HL-60/S4 treated with phorbol 12-myristate 13-acetate at 8.2 ng/mL for 4 days and 3 days (cell line): ENCODE measurements around the gene DCDC1.
"Not testable (repeated sequence)": the region's sequence is repeated elsewhere in the genome, so short reads cannot be mapped to it uniquely, and the experiment has no call there.

Experiments
- in situ Hi-C: fragments of 300-500 bp; cut with MboI; formaldehyde crosslinking; loops from 2 replicates; pipeline ENCODE4 v1.15.0; 2022; ENCODE audit warnings: low sequenced_read_pairs

Gene DCDC1

DNA sequence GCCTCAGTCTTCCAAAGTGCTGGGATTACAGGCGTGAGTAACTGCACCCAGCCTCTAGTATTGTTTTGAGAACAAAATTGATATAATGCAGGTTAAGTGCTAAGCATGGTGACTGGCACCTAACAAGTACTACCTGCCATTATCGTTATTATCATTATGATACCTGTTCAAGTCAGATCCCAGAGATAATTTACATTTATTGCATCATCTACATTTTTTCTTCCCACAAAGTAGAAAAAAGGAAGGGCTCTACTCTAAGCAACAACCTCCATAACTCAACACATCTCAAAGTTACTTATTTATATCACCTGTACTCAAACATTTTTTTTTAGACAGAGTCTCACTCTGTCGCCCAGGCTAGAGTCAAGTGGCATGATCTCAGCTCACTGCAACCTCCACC, 42.1 kb downstream of the DCDC1 start:
- in situ Hi-C loops = no loop called here

DNA sequence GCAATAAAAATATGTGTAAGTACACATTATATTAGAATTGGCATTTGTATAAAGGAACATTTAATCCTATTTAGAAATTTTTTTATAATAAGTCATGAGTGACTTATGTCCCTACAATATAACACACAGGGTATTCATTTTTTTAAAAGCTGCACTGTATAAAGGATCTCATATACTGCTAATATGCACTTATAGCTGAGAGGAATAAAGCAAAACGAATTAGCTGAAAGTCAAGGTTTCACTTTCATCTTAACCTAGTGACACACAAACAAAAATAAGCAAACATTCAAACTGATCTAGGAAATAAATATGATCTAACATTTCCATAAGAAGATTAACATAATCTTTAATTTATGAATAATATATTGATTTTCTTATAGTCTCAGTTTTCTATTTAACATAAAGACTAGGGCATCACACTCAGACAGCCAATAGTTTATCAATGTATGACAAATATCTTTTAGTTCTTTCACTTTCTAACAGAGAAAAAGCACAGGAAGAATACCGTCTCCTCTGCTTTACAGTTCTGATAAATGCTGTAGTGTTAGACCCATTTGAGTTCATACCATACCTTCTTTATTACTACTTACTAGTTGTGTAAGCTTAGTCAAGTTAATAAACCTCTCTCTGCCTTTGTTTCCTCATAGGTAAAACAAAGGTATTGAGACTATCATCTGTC, 42.9 kb downstream of the DCDC1 start:
- in situ Hi-C loops = no loop called here

DNA sequence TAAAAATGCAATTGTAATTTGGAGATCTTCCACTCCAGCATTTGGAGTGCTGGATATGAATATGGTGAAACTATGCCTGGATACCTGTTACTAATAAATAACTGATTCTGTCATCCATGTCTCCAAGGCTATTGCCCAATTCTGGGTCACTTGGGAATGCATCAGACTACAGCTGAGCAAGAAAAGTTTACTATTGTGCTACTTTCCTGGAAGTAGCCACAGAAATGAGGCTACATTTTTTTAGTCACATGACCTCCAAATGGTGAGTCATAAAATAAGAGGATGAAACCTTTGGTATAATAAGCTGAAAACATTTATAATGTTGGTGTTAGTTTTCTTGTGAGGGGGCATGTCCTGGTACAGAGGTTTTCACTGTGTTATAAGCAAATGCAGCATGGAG, 44.4 kb downstream of the DCDC1 start:
- in situ Hi-C loops = no loop called here

DNA sequence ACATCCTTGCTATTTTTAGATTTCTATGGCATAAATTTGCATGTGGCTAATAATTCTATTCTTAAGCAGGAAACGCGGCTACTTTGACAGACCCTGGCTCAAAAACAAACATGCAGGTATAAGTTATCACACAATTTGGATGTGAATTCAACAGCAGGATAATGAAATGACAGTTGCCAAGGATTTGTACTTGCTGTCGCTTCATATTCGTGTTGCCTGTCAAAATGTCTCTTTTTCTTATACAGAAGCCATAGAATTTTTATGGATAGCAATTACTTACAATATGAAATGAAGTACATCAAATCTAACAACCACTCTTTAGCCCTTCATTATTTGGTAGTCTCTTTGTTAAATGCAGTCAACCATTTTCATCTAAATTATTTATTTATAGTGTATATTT, 46.4 kb downstream of the DCDC1 start:
- in situ Hi-C loops = no loop called here

DNA sequence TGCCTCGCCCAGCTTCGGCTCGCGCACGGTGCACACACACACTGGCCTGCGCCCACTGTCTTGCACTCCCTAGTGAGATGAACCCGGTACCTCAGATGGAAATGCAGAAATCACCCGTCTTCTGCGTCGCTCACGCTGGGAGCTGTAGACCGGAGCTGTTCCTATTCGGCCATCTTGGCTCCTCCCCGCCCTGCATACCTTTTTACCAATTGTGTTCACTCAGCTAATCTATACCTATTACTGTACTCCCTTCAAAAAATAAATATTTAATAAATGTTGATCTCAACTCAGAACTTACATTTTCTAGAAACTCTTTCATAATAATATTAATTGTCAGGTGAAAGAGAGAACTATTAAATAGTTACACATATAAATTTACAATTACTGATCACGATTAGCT, 48.0 kb downstream of the DCDC1 start:
- in situ Hi-C loops = not testable (repeated sequence)

DNA sequence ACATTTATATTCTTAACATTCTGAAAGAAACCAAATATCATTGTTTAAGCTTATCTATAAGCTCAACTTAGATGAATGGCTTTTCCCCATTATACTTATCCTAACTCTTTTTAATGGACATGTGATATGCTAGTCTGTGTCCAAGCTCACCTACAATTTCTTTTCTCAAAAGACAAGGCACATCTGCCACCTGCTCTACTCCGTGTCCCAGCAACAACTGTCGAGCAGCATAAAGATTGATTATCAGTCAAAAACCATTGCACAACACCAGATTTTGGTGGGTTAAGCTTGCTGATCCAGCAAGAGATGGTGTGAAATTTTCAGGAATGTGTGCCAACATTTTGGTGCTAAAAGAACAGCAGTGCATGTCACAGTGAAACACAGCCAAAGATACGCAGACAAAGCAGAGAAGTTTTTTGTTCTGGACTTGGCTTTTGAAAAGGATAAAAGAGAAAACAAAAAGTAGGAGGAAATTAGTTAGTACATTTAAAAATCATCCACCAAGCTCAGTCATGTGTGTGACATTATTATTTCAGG, 65.8 kb downstream of the DCDC1 start:
- in situ Hi-C loops = no loop called here

DNA sequence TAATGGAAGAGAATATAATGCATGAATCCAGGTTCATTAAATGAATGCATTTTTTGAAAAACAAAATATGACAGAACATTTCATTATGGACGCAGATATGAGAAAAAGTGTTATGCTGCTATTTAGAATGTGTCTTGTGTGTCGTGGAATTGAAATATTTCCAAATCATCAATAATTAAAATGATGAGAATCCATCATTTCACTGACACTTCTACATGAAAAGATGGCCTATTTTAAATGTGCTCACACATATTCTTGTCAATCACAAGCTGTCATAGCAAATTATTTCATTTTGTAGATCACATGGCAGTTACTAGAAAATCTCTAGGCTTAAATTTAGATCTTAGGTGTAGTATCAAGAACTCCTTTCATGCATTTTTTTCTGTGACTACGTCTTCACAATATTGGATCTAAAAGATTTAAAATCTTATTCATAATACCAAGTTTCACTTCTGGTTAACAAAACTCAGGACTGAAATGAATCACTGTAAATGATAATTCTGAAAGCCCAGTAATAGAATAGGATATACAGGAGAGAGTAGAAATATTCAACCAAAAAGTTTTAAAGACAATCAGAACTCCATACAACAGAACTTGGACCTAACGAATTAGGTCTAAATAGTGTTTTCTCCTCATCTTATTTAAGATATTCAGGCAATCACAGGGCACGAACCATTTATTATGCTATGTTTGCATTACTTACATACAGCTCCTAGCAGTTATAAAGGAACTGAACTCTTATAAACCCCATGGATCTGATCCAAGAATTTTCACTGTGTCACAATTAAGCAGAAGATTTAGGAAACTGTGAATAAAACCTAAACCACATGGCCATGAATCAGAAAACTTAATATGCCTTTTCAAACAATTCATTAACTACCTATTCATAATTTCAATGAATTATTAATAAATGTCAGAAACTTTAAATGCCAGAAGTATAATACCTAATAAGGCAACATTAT, 67.7 kb downstream of the DCDC1 start:
- in situ Hi-C loops = no loop called here

DNA sequence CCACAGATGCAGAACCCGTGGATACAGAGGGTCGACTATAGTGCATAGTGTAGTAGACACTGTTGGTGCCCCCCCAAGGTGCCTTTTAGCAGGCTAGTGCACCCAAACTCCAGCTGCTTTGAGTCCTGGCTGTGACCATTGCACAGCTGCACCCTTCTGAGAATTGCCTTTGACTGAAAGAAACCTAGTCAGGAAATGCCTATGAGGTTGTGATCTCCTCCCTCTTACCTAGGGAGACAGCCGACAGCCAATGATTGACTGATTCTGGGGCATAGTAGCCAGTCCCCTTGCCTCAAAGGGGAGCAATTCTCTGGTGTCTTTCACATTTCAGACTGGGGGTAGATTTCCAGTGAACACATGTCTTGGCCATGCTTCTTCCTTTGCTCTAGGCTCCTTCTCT, 74.2 kb downstream of the DCDC1 start:
- in situ Hi-C loops = no loop called here

DNA sequence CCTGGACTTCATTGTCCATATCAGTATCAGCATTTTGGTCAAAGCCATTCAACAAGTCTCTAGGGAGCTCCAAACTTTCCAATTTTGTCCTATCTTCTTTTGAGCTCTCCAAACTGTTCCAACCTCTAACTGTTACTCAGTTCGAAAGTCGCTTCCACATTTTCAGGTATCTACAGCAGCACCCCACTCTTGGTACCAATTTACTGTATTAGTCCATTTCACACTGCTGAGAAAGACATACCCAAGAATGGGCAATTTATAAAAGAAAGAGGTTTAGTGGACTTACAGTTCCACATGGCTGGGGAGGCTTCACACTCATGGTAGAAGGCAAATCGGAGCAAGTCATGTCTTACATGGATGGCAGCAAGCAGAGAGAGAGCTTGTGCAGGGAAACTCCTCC, 96.0 kb downstream of the DCDC1 start:
- in situ Hi-C loops = not testable (repeated sequence)

DNA sequence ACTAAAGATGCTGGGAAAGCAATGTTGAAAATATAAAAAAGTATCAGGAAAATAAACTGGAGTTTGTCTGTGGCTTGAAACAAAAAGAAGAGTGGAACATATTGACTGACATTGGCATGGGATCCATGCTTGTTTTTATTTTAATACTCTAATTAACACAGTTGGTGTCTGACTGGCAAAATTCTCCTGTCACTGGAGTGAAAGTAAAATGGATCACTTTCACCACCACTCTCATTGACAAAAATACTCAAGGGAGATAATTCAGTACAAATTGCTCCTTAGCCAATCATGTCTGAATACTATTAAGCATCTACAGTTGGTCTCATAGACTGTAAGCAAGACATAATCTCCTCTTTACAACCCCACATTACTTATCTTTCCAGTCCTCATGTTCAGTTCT, 101.8 kb downstream of the DCDC1 start:
- in situ Hi-C loops = no loop called here

DNA sequence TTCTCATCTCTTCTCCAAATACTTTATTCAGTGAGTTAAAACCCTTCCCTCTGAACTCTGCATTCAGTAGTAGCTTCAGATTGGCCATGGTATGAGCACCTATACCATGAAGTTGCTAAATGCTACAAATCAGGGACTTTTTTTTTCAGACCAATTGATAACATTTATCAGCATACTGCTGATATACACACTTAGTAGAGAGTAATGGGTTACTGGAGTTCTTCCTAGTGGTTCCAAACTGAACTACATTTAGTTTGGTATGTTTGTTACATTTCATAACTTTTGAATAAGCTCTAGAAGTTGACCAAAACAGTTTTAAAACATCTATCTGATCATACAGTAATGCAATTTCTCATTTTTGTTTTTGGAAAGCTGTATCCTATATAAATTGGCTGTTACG, 104.7 kb downstream of the DCDC1 start:
- in situ Hi-C loops = no loop called here

DNA sequence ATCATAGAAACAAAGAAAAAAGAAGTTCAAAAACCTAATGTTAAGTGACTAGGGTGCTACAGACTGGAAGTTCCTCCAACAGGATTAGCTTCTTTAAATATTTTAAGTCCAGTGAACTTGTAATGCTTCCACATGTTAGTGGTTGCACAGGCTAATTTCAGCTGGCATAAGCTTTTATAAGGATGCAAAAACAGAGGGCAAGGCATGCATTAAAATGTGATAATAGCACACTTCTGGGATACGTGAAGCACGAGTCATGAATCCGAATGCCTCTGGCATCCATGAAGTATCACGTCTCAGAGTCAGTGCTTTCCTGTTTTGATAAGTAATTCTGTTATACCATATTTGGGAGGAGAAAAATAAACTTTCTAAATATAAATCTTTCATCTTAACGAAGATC, 106.8 kb downstream of the DCDC1 start:
- in situ Hi-C loops = no loop called here

DNA sequence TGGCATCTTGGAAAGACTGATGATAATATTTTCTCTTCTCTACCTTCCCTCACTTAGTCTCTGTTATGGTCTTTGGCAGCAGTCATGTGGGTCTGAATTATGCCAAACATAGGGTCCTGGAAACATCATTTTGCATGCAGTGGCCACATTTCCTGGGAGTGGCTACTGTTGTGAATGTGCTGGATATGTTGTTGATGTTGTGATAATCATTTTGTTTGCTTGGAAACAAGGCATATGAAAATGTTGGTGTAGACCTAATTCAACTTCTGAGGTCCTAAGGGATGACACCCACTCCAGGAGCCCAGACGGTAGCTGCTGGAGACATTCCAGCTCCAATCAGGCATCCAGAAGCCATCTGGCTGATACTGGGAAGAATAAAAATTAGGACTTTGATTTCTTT, 109.7 kb downstream of the DCDC1 start:
- in situ Hi-C loops = no loop called here

DNA sequence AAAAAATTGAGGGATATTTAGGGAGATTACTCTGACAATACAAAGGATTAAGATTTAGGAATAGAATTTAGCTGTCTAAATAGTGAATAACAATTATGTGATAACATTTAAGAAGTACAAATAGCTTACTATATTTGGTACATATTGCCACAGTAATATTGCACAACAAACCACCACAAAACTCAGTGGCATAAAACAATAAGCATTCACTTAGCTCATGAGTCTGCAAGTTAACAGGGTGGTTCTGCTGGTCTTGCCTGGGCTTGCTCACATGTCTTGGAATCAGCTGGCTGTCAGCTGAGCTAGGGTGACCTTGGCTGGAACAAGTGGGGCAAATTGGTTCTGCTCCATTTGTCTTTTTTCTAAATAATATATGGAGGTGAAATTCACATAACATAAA, 115.1 kb downstream of the DCDC1 start:
- in situ Hi-C loops = no loop called here

DNA sequence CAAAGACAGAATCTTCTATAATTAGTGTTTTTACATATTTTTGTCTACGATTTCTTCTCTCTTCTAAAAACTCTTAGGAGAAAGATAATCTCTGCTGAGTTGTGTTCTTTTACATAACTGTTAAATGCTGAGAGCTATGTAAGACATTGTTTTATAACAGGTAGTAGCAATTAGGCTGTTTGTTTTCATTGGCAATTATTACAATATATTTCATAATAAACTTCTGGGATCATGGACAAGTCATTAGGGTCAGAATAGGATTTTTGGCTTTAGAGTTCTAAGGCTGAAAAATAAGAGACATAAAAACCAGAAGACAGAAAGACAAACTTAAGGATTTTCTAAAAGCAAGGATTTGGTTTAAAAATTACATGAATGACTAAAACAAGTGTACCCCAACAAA, 120.8 kb downstream of the DCDC1 start:
- in situ Hi-C loops = no loop called here

DNA sequence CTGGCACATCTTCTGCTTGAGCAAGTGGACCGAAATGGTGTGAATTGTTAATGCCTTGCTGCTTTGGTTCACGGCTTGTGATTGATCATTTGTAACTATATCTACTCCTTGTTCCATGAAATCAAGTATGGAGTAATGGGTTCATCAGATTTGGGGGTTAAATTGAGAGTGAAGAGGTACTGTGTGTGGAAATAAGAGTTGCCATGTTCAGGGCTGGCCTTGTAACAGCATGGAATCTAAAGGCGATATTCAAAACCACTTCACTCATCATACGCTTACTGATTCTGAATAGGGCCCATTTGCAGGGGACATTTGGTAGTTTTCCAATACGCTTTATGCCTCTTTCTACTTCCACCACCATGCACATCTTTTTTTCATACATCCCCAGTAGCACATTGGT, 122.2 kb downstream of the DCDC1 start:
- in situ Hi-C loops = no loop called here

DNA sequence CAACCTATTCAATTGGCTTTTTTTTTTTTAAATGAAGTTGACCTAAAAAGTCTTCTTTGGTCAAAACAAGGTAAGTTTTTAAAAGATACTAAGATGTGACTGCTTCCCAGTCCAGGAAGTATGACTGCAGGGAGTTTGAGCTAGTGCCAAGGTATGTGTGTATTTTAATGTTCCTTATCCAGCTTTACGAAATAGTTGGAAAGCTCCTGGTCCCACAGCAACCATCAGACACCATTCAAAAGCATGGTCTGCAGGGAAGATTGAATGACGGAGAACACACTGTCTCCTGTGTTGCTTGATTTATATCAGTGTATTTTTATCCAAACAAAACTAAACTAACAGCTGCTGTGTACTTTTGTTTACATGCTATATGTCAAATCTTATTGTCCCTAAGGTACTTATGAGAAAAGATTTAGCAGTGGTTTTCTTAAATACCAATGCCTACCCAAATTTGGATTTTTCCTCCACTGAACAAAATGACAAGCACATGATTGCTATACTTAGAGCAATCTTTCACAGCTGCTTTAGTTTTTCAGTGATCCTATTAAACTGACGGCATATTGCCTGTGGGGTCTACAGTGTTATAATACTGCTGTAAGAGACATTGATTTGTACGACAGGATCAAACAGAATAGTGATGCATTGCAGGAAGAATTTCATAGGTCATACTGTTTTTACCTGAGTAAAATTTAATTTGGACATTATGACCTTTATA, 122.9 kb downstream of the DCDC1 start:
- in situ Hi-C loops = no loop called here

DNA sequence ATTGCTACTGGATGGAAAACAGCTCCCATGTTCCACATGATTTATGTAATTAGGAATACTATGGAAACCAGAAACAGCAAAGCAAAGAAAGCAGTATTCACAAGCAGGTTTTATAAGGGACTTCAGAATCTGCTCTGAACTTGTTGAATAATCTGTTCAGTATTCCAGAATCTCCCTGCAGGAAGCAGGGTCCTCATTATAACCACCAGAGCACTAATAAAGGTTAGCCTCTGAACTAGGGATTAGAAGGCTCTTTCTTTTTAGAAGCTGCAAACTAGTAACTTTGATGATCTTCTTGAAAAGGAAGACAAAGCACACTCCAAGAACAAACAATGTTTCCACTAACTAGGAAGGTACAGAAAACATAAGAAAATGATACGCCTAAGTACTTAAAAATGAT, 125.8 kb downstream of the DCDC1 start:
- in situ Hi-C loops = no loop called here

DNA sequence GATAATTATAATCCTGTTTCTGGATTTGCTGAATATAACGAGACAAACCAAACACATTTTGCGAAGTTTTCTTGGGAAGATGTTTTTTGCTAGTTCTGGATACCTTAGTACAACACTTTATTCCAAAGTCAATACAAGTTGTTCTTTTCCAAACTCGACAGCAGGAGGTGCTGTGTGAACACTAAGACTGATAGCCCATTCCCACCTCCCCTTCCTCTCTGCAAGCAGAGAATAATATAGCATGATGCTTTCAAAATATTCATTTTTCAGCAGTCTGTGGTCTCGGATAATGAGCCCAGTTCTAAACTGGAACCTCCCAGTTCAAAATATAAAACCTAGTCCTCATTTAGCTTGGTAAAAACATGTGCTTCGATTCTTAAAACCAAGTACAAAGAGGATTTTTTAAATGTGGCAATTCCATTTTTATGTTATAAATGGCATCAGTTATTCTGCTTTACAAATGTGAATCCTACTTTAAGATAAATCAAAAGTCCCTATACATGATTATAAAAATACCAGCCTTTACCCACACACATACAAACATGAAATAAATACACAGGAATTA, 129.1 kb downstream of the DCDC1 start:
- in situ Hi-C loops = no loop called here

DNA sequence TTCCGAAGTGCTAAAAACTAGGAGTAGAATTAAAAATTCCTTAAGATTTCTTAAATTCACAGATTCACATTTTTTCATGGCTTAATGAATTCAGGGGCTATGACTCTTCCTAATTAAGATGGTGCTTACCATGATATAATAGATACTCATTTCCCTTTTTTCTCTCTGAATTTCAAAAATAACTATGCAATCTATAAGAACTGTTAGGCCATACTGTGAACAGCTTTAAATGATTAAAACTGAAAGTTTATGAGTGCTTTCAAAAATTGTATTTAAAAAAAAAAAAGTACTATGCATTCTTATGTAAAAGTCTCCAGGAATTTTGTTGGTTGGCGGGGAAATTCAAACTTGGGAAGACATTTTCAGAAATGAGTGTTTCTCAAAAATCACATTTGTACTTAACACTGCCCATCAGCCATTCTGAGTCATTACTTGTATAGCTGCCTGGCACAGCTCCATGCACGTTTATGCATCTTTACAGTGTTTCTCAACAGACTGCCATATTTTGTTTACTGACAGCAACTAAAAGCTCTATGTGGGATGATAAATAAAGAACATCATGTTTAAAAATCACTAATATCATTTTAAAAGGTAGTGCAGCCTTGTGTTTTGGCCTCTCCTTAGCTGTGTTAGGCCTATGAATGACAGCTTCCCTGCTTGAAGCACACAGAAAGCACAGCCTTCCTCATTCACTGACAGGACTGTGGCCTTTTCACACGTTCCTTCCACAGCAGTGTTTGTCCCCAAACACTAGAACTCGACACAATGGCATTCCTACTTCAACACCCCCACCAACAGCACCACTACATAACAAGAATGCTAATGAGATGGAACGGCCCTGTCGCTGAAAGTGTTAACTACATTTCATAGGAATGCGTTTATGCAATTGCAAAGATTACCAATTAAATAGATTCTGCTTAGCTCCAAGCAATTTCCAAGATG, 131.4 kb downstream of the DCDC1 start:
- in situ Hi-C loops = no loop called here
